Nucleus accumbens (tissue), 56 donors: ENCODE data around the gene ZNF462.
"Not testable (repeated sequence)": the region's sequence is repeated elsewhere in the genome, so short reads cannot be mapped to it uniquely, and the experiment has no call there.

Source experiments
- DNase-seq, 56 donors: peaks; one replicate each; lab custom pipeline; 2025; lab: John Stamatoyannopoulos, UW

Gene ZNF462

GRCh38 chr9:106862821-106863720 is at the start of gene ZNF462:
Gene ZNF462 (plus strand): TSS chr9:106863166. CDS start chr9:106923384, 60,218 bp downstream.
- peak in 39 of 56 donors; percentile 41 to 84 (median 66) for DNase-seq

GRCh38 chr9:106816524-106816923 is 46.4 kb upstream of the ZNF462 start:
- no peak for DNase-seq

GRCh38 chr9:106818034-106818433 is 44.9 kb upstream of the ZNF462 start:
- no peak for DNase-seq

- no peak for DNase-seq
Measured at GRCh38 chr9:106820866-106821265, 42.1 kb upstream of the ZNF462 start.

- DNase-seq = no peak
Measured at GRCh38 chr9:106828070-106828469, 34.9 kb upstream of the ZNF462 start.

- DNase-seq = no peak
Measured at GRCh38 chr9:106828965-106829364, 34.0 kb upstream of the ZNF462 start.

- DNase-seq = no peak
Measured at GRCh38 chr9:106829666-106830408, 33.1 kb upstream of the ZNF462 start.

- DNase-seq = no peak
Measured at GRCh38 chr9:106830527-106831150, 32.3 kb upstream of the ZNF462 start.

GRCh38 chr9:106834888-106835287 is 28.1 kb upstream of the ZNF462 start:
- DNase-seq = no peak

GRCh38 chr9:106835840-106836239 is 27.1 kb upstream of the ZNF462 start:
- no peak for DNase-seq

GRCh38 chr9:106843371-106843770 is 19.6 kb upstream of the ZNF462 start:
- DNase-seq = no peak

GRCh38 chr9:106846307-106846706 is 16.7 kb upstream of the ZNF462 start:
- no peak for DNase-seq

GRCh38 chr9:106846857-106847256 is 16.1 kb upstream of the ZNF462 start:
- no peak for DNase-seq

GRCh38 chr9:106851640-106852039 is 11.3 kb upstream of the ZNF462 start:
- DNase-seq = not testable (repeated sequence)

GRCh38 chr9:106857811-106858470 is 5.0 kb upstream of the ZNF462 start:
- no peak for DNase-seq

- DNase-seq = peak in 1 of 56 donors; percentile 24
Measured at GRCh38 chr9:106859957-106860720, 2.8 kb upstream of the ZNF462 start.

- peak in 5 of 56 donors; percentile 15 to 46 (median 24) for DNase-seq
Measured at GRCh38 chr9:106860721-106861639, 2.0 kb upstream of the ZNF462 start.

- no peak for DNase-seq
Measured at GRCh38 chr9:106861640-106862109, 1.3 kb upstream of the ZNF462 start.
